Measurements from ENCODE around the gene SARM1.

- TF ChIP-seq, protein P1, sequence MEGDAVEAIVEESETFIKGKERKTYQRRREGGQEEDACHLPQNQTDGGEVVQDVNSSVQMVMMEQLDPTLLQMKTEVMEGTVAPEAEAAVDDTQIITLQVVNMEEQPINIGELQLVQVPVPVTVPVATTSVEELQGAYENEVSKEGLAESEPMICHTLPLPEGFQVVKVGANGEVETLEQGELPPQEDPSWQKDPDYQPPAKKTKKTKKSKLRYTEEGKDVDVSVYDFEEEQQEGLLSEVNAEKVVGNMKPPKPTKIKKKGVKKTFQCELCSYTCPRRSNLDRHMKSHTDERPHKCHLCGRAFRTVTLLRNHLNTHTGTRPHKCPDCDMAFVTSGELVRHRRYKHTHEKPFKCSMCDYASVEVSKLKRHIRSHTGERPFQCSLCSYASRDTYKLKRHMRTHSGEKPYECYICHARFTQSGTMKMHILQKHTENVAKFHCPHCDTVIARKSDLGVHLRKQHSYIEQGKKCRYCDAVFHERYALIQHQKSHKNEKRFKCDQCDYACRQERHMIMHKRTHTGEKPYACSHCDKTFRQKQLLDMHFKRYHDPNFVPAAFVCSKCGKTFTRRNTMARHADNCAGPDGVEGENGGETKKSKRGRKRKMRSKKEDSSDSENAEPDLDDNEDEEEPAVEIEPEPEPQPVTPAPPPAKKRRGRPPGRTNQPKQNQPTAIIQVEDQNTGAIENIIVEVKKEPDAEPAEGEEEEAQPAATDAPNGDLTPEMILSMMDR (IDR thresholded peaks at IDR 0.05) = no peak
- TF ChIP-seq POLR2A (IDR thresholded peaks at IDR 0.05) = no peak
- TF ChIP-seq EP300 (IDR thresholded peaks at IDR 0.05; ENCODE audit: low read depth) = no peak
These were observed 19.1 kb downstream of the SARM1 start for GRCh38 chr17:28390563-28390962.
